Tibial artery (tissue), 4 donors: ENCODE measurements around the gene HS6ST2.

Experiments
- DNase-seq, 2 donors: peaks; one replicate each; pipeline ENCODE4 v3.0.0-alpha.2; 2019
- H3K27ac ChIP-seq, 2 donors: fragments of 200-600 bp; sonication (generic) in 1 of 2; 1 replicate in 1 of 2; 2 replicates in 1 of 2; pipeline ENCODE4 v1.5.1; 2018 to 2019; ENCODE audit warnings: mild to moderate bottlenecking in 1 of 2
- H3K27me3 ChIP-seq, 2 donors: fragments of 200-600 bp; sonication (generic) in 1 of 2; one replicate each; pipeline versions ENCODE4 v1.5.1 to v1.6.0; 2016 to 2019
- H3K36me3 ChIP-seq, 3 donors: fragments of 200-600 bp; sonication (generic) in 2 of 3; one replicate each; pipeline ENCODE4 v1.5.1; 2016 to 2019; ENCODE audit warnings: mild to moderate bottlenecking in 2 of 3
- H3K4me1 ChIP-seq, 4 donors: fragments of 200-600 bp; sonication (generic) in 2 of 4; 1 replicate in 3 of 4; 2 replicates in 1 of 4; pipeline ENCODE4 v1.5.1; 2016 to 2019
- H3K4me3 ChIP-seq, 2 donors: fragments of 200-600 bp; sonication (generic) in 1 of 2; 1 replicate in 1 of 2; 2 replicates in 1 of 2; pipeline ENCODE4 v1.5.1; 2018 to 2019; ENCODE audit warnings: mild to moderate bottlenecking in 2 of 2
- H3K9me3 ChIP-seq, 3 donors: fragments of 200-600 bp; sonication (generic) in 1 of 3; one replicate each; pipeline ENCODE4 v1.5.1; 2016 to 2019
- CTCF ChIP-seq, 2 experiments: fragments of 200-600 bp in 1 of 2; fragments of 450-650 bp in 1 of 2; IDR thresholded peaks; one replicate each; pipeline ENCODE4 v1.5.1; 2017 to 2019; ENCODE audit warnings: antibody characterized with exemption in 2 of 2, mild to moderate bottlenecking in 1 of 2, moderate library complexity in 1 of 2
- intact Hi-C: fragments of 100-400 bp; cut with DNase I; formaldehyde crosslinking; loops from one replicate; pipeline ENCODE4 v1.15.0; 2023; ENCODE audit warnings: low total_unique reads

HS6ST2 gene

DNA sequence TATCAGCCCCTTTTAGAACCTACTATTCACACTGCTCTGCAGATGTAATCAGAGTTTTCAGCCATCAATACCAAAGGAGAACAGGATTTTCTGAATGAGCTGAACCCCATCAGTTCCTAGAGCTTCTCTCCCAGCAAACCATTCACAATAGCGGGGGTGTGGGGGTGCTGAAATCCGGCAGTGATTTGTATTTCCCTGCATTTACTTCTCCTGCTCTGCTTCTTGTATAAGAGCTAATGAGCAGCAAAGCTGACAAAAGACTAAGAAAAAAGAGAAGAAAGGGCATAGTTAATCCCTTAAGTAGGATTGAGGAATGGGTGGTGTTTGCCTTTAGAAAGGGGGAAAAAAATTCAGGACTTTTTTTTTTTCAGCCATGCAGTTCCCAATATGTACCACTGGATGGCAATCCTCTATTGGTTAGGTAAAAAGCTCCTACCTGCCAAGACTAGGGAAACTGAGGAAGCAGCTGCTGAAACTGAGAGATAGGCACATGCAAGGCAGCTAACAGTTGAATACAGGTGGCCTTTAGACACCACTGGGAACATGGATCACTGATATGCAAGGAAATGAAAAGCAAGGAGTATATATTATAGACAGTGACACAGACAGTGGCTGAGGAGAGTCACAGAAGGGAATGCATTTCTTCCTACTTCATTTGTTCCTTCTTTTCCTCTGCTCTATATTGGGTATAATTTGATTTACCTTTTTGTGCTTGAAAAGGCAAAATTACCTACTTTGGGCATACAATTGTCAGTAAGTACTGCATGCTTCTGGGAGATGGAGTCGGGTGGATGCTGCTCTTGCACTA, 217.9 kb downstream of the HS6ST2 start:
- Histone ChIP-seq H3K9me3 (no peaks in the 10 kb centered on the region), H3K36me3 (no peaks in the 10 kb centered on the region), H3K27me3 (no peaks in the 10 kb centered on the region), H3K27ac (no peak overlapping the region), H3K4me3 (no peak overlapping the region), H3K4me1 (no peaks in the 10 kb centered on the region)
- DNase-seq: no peak
- TF ChIP-seq CTCF (IDR thresholded peaks at IDR 0.05): no peak
- intact Hi-C loops: no loop called here

- Histone ChIP-seq H3K4me1 (no peaks in the 10 kb centered on the region), H3K27me3 (no peaks in the 10 kb centered on the region), H3K4me3 (no peak overlapping the region), H3K36me3 (no peaks in the 10 kb centered on the region), H3K9me3 (no peaks in the 10 kb centered on the region), H3K27ac (no peak overlapping the region)
- no peak for DNase-seq
- no peak for TF ChIP-seq CTCF (IDR thresholded peaks at IDR 0.05)
- intact Hi-C loops: no loop called here
These were observed 219.5 kb downstream of the HS6ST2 start for GRCh38 chrX:132738951-132739350.

- no peak overlapping the region for H3K4me3 ChIP-seq
- no peaks in the 10 kb centered on the region for H3K27me3 ChIP-seq
- H3K4me1 ChIP-seq: no peaks in the 10 kb centered on the region
- TF ChIP-seq CTCF (IDR thresholded peaks at IDR 0.05): no peak
- no peak overlapping the region for H3K27ac ChIP-seq
- intact Hi-C loops: no loop called here
- H3K9me3 ChIP-seq: no peaks in the 10 kb centered on the region
- no peaks in the 10 kb centered on the region for H3K36me3 ChIP-seq
- DNase-seq: no peak
These were observed 220.7 kb downstream of the HS6ST2 start for GRCh38 chrX:132737743-132738142.

- H3K27me3 ChIP-seq: no peaks in the 10 kb centered on the region
- no peak overlapping the region for H3K4me3 ChIP-seq
- no peaks in the 10 kb centered on the region for H3K4me1 ChIP-seq
- H3K36me3 ChIP-seq: no peaks in the 10 kb centered on the region
- no peak for TF ChIP-seq CTCF (IDR thresholded peaks at IDR 0.05)
- no peaks in the 10 kb centered on the region for H3K9me3 ChIP-seq
- H3K27ac ChIP-seq: no peak overlapping the region
- no peak for DNase-seq
- intact Hi-C loops: no loop called here
These were observed 226.2 kb downstream of the HS6ST2 start for GRCh38 chrX:132732236-132732635.

DNA sequence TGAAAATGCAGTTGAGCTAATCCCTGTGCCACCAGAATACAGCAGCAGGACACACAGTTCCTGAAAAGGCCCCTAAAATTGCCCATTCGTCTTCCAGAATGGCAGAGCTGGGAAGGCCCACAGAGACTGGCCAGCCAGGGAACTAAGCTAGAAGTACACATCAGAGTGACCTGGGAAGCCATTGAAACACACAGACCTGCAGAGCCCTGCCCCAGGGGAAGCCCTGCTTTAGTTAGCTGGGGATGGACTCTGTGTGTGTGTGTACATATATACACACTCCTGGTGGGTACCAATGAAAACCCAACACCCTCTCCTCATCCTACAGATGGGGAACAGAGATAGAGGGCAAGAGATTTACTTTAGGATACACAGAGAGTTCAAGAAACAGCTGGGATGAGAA, 227.7 kb downstream of the HS6ST2 start:
- DNase-seq: no peak
- no peaks in the 10 kb centered on the region for H3K9me3 ChIP-seq
- H3K4me1 ChIP-seq: no peaks in the 10 kb centered on the region
- intact Hi-C loops: no loop called here
- TF ChIP-seq CTCF (IDR thresholded peaks at IDR 0.05): no peak
- no peaks in the 10 kb centered on the region for H3K27me3 ChIP-seq
- H3K27ac ChIP-seq: no peak overlapping the region
- H3K36me3 ChIP-seq: no peaks in the 10 kb centered on the region
- no peak overlapping the region for H3K4me3 ChIP-seq
